NCI-H2029 (cell line): ENCODE measurements around the gene PLB1.
"Not testable (repeated sequence)": the region's sequence is repeated elsewhere in the genome, so short reads cannot be mapped to it uniquely, and the experiment has no call there.

Source experiments
- DNase-seq: peaks from one replicate; lab custom pipeline; 2025; lab: John Stamatoyannopoulos, UW

The PLB1 gene

DNA sequence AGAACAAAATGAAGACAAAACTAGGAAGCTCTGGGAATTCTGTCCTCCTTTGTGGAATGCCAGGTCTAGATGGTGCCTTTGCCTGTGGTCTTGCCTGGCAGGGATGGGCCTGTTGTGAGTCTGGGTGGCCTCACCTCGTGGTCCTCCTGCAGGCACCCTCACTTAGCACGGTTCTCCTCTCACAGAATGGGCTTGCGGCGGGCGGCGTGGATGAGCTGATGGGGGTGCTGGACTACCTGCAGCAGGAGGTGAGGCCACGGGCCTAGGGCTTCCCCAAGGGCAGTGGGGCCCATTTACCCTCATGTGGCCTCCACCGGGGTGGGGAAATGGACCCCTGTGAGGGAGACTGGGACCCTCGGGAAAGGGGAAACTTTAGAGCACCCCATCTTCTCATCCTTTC is 42.3 kb downstream of the PLB1 start:
- DNase-seq = no peak

DNA sequence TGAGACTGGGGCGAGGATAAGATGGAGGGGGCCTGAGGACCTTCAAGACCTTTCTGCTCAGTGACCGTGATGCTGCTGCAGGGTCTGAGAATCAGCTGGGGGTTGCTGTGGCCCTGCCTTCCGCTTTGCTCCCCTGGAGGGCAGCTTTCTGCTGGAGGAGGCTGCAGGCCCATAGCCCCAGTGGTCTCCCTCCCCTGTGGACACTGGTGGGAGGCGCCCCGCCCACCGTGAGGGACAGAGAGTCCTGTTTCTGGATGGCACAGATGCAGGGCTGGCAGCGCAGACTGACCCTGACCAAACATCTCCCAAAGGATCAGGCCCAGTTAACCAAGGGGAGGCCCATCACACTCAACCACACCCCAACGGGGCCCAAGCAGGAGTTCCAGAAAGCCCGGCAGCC is 42.8 kb downstream of the PLB1 start:
- DNase-seq = no peak

DNA sequence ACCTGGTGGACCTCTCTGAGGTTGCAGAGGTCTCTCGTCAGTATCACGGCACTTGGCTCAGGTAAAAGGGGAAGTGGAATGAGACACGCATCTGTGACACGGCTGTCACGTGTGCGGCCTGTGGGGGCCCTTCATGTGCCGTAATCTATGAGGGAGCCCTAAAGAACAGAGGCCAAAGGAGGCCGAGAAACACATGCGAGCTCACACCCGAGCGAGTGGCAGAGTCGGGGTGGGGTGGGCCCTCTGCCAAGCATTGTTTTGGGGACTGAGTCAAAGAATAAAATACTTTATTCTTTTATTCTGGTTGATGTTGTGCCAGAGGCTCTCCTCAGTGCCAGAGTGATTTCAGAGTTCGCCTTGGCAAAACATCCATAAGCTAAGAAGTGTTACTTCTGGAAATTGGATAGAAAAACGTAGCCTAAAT is 43.3 kb downstream of the PLB1 start:
- no peak for DNase-seq

DNA sequence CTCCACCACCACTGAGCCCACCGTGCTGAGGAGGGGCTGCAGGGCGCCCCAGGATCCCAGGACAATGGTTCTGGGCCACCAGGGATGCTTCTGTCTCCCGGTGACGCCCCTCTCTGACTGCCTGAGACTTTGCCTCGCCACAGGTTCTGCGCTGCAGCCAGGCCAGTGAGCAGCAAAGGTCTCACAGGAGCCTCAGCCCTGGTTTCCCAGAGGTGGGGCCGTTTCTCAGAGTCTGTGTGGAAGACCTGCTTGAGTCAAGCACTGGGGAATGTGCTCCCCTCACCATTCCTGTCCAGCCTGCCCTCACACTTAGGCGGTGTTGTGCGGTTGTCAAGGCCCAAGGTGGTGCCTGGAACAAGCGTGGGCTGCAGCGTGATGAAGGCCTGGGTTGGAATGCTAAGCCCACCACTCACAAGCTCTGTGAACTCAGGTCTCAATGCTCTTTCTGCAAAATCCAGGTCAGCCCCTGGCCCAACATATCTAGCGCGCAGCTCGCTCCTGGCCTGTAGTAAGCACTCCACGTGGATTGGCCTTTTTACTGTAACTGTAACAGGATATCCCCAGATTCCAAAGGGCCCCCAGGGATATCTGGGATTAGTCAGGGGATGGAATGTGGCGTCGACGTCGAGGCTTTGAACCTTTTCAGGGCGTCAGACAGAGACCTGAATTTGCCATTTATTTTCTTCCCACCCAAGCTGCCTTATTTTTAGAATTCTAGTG is 47.6 kb downstream of the PLB1 start:
- no peak for DNase-seq

DNA sequence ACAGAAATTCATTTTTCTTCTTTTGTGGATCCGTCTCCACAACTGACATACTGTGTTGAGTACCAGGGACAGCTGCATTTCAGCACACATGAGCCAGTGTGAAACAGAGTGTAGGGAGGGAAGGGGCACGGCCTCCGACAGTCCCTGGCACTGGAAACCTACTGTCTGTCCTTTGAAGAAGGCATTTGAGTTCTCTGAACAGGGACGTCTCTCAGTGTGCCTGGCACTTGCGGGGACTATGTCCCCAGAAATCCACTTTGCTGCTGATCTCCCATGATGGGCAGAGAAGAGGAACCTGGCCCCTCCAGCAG is 48.1 kb downstream of the PLB1 start:
- no peak for DNase-seq

DNA sequence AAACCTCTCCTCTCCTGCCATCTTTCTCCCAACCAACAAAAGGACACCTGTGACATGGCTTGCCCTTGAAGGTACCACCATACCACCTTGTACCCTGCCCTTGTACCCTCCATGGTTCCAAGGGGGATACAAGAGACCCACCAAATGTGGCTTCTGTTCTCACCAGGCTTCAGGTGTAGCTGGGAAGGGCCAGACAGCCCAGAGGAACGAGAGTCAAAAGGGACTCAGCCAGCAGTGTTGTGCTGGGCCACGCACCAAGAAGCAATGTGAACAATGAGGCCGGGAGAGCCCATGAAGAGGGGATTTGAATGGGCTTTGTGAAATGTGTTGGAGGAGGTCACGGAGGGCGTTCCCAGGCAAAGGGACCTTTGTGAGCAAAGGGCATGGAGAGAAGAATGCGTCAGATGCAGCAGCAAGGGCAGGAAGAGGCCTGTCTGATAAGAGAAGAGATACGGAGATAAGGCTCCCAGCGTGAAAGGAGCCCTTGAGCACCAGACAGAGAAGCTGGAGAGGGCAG is 48.6 kb downstream of the PLB1 start:
- DNase-seq = no peak

DNA sequence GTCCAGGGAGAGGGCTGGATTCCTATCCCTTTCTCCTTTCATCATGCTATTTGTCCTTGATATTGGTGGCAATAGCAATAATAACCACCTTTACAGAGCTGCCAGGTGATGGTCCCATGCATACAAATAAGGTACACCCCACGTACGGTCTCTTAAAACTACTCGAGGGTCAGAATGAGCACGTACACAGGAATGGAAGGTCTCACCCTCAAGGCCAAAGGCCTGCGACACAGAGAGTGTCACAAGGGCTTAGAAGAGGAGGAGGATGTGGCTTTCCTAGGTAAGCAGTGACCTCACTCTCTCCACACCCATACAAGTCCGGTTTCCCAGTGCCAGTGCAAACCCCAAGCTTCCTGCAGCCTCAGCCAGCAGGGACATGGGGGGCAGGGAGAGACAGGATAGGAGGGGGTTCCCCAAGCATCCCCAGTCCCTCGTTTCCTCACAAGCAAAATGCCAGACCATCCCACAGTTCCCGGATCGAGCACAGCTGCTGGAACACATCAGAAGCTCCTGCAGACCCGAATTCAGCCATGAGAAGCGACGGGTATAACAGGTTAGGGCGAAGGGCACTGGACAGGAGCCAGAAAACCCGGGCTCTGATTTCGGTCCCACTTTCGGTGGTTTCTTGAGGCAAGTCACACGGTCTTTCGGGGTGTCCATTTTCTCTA is 49.2 kb downstream of the PLB1 start:
- DNase-seq = peak; percentile 26

DNA sequence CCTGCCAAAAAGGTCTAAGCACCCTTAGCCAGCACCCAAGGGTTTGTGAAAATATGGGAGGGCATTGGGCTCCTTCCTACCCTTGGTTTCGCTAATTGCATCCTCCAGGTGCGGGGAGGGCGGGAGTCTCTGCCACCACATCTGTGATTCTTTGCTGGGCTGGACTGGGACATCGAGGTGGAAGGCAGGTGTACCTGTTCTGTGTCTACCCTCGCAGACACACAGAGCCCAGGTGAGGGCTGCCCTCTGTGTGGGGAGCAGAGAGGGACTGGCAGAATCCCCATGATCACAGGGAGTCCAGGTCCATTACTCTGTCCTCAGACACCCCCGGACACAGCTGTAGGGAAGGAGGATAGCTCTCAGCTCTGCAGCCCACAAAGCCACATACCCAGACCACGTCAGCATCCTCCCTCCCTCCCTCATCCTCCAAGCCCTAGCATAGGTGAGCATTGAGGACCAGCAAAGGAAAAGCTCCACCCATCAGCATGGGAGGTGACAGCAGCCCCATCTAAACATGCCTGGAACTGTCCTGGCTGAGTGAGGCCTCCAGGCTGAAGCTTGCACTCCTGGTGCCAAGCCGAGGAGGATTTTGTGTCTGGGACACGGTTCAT is 49.8 kb downstream of the PLB1 start:
- no peak for DNase-seq

DNA sequence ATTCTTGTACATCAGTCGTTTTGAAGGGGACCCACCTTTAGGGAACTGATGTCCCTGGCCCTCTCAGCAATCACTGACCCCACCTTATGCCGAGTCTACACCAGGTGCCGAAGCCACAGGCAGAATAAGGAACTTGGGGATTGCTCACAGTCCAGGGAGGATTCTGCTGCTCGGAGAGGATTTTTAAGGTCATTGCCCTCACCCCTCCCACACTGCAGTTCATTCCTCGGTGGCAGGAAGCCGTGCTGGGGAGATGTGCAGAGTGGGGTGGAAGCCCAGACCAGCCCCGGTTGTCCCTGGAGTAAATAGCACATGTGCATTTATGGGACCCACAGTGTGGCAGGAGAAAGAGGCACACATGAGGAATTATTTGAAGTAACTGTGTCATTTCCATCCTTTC is 50.4 kb downstream of the PLB1 start:
- DNase-seq = no peak

DNA sequence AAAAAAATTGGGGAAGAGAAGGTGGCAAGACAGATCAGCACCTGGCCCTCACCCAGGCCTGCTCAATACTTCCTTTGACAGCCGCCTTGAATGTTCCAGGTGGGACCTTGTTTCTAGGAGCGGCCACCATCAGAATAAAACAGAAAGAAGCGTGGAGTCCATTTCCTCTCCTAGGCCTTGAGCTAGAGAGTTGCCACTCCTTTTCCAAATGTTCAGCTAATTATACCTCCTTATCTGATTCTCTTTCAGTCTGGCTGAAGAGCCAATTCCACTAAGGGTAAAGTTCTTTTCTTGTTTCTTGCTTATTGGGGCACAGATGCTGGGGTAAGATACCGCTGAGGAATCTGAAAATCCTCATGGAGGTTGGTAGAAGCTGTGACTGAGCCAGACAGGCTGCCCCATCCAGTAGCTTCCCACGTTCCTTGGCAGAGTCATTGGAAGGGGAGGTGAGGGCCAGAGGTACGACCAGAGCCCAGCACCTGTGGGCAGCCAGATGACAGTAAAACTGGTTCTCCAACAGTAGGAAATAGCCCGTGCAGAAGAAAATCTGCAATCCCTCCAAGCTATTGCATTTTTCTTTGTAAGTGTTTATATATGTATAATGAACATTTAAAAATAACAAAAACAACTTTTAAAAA is 51.5 kb downstream of the PLB1 start:
- DNase-seq = no peak

DNA sequence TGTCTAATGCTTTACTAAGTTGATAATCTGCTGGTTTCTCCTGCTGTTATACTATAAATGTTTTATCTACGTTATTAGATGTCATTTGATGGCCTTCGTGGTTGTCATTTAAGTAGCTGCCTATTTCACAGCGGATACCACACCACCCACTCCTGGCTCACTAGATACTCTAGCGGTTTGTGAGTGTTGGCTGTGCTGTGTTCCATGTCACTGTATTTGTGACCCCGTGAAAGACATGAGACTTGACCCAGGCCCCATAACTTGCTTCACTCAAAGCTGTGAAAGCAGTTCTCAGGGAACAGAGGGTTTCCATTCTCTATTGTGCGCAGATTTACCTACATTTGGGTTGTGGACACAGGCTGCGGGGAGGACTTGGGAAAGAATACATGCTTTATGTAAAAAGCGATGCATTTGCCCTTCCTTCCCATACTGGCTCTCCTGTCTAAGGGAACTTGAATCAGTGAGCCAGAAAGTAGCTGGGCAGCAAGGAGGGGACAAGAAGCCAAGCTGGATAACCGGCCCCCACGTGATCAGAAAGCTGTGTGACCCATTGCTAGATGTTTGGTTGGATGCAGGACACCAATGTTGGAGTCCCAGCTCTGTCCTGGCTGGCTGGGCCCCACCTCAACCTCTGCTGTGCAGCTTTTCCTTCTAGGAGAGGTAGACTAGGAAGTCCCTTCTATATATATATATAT is 52.2 kb downstream of the PLB1 start:
- DNase-seq = no peak

DNA sequence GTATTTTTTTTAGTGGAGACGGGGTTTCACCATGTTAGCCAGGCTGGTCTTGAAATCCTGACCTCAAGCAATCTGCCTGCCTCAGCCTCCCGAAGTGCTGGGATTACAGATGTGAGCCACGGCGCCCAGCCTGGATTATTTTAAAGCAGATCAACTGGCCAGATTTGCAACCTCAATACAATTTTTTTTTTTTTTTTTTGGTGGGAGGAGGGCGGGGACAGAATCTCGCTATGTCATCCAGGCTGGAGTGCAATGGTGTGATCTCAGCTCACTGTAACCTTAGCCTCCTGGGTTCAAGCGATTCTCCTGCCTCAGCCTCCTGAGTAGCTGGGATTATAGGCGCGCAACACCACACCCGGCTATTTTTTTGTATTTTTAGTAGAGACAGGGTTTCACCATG is 54.5 kb downstream of the PLB1 start:
- not testable (repeated sequence) for DNase-seq

DNA sequence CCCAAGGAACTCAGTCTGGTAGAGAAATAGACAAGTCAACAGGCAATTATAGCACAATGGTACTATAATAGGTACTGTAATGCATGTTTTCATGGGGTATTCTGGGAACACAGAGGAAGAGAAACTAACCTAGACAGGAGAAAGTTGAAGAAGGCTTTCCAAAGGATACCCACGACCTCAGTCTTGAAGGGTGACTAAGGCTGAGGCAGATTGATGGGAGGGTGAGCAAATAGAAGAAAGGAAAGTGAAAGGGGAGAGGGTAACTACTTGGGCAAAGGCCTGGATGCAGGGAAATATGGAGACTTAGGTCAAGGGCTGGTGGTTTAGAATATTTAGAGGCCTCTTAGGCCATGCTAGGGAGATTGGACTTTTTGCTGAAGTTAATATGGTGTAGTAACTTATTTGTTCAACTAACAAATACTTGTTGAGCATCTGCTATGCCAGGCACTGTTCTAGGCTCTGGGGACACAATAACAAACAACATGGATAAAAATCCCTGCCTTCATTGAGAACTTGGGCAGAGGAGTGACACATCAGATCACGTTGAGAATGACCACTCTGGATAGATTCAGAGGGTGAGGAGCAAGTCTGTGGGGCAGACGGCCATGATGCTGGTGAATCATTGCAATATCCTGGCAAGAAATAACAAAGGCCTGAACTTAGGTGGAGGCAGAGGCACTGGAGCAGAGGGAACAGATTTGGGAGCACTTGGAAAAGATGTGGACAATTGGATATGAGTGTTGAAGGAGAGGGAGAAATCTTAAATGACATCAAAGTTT is 56.4 kb downstream of the PLB1 start:
- no peak for DNase-seq

DNA sequence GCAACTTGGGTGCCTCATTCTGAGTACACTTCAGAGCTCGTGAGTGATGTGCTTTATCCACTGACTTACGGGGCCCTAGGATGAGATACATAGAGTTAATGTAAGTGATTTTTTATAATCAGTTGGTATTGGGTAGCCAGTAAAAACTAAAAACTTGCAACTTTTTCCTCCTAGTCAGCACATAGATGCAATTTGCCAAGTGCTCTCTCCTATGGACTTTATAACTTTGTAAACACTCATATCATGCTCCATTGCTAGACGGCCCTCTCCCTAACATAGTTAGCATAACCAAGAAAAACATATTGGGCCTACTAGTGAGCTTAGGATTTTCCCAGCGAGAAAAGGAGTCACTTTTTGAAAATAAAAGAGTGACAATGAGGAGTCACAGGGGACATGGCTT is 60.4 kb downstream of the PLB1 start:
- DNase-seq = no peak

DNA sequence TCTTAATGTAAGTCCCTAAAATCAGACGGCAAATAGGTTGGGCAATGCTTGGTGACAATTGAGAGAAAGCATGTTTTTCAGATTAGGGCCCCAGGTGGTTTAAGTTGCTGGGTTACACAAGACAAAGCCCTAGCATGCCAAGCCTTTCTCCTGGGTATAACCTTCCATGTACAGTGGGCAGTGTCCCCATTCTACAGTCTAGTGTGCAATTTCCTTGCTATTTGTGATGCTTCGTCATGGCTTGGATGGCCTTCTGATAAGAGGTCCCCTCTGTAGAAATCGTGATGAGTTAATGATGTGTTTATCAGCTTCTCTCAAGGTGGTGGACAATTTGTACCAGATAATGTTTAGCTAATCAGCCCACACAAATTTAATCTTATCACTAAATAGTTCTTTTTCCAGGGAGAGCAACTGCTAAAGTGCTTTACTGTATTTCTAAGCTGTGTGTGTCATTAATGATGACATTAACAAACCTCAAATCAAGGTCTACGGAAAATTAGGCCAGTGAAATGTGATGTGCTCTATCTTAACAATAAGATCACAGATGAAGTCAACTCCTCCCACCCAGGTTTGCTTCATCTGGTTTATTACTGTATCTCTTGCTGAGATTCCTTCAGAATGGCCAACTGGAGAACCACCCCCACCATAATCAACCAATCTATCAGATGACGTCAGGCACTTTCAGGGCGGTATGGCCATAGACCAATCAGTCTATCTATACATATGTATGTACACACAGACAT is 61.7 kb downstream of the PLB1 start:
- DNase-seq = no peak

DNA sequence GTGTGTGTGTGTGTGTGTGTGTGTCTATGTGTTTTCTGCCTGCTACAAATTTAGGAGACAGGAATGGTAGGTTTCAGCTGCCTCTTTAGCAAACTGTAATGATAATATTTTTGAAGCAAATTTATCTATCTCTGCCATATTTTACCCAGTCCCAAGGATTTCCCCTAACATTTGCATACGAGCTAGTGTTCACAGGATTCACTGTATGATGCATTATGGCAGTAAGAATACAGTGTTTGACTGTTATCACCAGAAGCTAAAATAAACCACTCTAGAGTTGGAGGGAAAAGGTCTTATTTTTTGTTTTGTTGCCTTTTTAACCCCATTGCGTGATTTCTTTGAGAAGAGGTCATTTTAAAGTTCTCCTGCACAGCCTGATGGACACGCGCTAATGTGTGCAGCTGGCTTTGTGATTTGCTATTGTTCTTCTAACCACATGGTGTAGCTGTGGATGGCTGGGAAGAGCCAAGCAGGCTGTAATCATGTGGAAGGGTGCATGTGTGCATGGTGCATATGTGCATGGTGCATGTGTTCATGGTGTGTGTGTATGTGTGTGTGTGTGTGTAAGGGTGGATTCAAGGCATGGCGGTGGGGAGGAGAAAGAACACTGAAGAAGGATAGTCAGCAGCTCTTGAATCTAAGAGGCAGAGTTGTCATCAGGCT is 62.4 kb downstream of the PLB1 start:
- no peak for DNase-seq

DNA sequence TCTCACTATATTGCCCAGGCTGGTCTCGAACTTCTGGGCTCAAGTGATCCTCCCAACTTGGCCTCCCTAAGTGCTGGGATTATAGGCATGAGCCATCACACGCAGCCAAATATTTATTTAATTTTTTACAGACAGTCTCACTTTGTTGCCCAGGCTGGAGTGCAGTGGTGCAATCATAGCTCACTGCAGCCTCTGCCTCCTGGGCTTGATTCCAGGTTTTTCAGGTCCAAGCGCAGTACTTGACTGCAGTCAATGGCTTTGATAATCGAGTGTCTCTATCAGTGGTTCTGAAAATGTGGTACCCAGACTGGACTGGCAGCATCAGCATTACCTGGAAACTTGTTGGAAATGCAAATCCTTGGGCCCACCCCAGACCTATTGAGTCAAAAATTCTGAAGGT is 63.1 kb downstream of the PLB1 start:
- peak; percentile 27 for DNase-seq

DNA sequence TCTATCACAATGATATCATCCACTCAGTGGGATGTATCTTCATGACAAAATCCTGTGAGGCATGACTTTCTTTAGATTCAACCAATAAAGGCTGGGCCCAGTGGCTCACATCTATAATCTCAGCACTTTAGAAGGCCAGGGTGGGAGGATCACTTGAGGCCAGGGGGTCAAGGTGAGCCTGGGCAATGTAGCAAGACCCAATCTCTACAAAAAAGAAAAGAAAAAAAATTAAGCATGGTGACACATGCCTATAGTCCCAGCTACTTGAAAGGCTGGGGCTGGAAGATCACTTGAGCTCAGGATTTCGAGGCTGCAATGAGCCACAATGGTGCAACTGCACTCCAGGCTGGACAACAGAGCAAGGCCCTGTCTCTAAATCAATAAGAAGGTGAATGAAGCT is 68.0 kb downstream of the PLB1 start:
- DNase-seq = no peak

DNA sequence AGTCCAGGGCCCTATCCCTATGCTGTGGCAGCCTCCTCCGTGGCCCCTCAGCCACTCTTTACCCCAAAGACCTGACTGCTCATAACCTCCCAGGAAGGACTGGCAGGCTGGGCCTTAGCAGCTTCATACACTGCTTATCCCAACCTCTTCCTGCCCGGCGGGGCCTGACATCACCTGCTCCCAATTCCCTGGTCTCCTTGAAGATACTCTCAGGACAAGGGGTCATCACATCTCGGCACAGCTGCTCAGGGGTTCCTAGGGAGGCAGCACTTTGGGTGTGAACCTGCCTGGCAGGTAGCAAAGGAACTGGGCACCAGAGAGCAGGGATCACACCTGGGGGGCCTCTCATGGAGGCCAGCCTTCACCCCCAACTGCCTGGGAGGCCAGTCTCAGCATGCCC is 68.5 kb downstream of the PLB1 start:
- DNase-seq = no peak

DNA sequence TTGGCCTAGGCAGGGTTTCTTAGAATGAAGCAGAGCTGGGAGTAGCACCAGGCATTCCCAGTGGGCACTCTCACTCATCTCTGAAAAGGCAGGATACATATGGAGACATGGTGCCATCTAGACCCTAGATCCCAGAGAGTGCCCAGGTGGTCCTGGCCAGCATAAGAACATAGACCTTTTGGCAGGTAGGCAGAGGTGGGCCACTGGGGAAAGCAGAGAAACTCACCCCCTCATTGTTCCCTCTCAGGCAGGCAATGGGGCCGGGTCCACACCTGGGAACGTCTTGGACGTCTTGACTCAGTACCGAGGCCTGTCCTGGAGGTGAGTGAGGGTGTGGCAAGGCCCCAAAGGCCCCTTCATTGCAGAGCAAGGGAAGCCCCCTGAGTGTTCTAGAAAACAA is 69.2 kb downstream of the PLB1 start:
- DNase-seq = no peak
